PFSK-1 (cell line): ENCODE measurements around the gene CCR2.

ENCODE experiments used
- FOXP2 ChIP-seq: optimal IDR thresholded peaks from 2 replicates; pipeline ENCODE3; 2011; ENCODE audit warnings: borderline replicate concordance, control low read depth, inconsistent platforms; ENCODE audit not compliant: insufficient read depth; ENCODE audit errors: extremely low read length, extremely low read depth
- POLR2AphosphoS5 ChIP-seq: IDR thresholded peaks from 2 replicates; pipeline ENCODE4 v1.6.1; 2012; ENCODE audit warnings: low read depth, mild to moderate bottlenecking, control low read depth, low read length, moderate library complexity
- SIN3A ChIP-seq: IDR thresholded peaks from 2 replicates; pipeline ENCODE4 v1.6.1; 2012; ENCODE audit warnings: mild to moderate bottlenecking, low read length, moderate library complexity, borderline replicate concordance; ENCODE audit not compliant: insufficient read depth
- TAF1 ChIP-seq: IDR thresholded peaks from 2 replicates; pipeline ENCODE4 v1.6.1; 2012; ENCODE audit warnings: low read length, control low read depth, borderline replicate concordance; ENCODE audit not compliant: insufficient read depth
- TF ChIP-seq, protein P1 (sequence below), 2 experiments: IDR thresholded peaks; 2 replicates each; pipeline versions ENCODE4 v1.6.1 to v1.8.0; 2011 to 2012; ENCODE audit warnings: low read depth in 2 of 2, low read length in 2 of 2, control low read depth in 1 of 2, inconsistent platforms in 1 of 2, mild to moderate bottlenecking in 1 of 2, moderate library complexity in 1 of 2; ENCODE audit not compliant: insufficient read depth in 1 of 2

Gene CCR2

GRCh38 chr3:46335541-46335940 is 18.4 kb upstream of the CCR2 start:
- TF ChIP-seq FOXP2 (no peak), SIN3A (no peak), POLR2AphosphoS5 (no peak), TAF1 (no peak)
- TF ChIP-seq, protein P1, sequence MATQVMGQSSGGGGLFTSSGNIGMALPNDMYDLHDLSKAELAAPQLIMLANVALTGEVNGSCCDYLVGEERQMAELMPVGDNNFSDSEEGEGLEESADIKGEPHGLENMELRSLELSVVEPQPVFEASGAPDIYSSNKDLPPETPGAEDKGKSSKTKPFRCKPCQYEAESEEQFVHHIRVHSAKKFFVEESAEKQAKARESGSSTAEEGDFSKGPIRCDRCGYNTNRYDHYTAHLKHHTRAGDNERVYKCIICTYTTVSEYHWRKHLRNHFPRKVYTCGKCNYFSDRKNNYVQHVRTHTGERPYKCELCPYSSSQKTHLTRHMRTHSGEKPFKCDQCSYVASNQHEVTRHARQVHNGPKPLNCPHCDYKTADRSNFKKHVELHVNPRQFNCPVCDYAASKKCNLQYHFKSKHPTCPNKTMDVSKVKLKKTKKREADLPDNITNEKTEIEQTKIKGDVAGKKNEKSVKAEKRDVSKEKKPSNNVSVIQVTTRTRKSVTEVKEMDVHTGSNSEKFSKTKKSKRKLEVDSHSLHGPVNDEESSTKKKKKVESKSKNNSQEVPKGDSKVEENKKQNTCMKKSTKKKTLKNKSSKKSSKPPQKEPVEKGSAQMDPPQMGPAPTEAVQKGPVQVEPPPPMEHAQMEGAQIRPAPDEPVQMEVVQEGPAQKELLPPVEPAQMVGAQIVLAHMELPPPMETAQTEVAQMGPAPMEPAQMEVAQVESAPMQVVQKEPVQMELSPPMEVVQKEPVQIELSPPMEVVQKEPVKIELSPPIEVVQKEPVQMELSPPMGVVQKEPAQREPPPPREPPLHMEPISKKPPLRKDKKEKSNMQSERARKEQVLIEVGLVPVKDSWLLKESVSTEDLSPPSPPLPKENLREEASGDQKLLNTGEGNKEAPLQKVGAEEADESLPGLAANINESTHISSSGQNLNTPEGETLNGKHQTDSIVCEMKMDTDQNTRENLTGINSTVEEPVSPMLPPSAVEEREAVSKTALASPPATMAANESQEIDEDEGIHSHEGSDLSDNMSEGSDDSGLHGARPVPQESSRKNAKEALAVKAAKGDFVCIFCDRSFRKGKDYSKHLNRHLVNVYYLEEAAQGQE (IDR thresholded peaks at IDR 0.05; ENCODE audit: insufficient read depth in 1 of 2, low read depth in 2 of 2, low read length in 2 of 2), result no peak

- TF ChIP-seq, protein P1 (IDR thresholded peaks at IDR 0.05; ENCODE audit: insufficient read depth in 1 of 2, low read depth in 2 of 2, low read length in 2 of 2), result no peak
- TF ChIP-seq FOXP2 (no peak), SIN3A (no peak), TAF1 (no peak), POLR2AphosphoS5 (no peak)
These were observed 16.0 kb upstream of the CCR2 start for GRCh38 chr3:46337911-46338310.

GRCh38 chr3:46338840-46339239 is 15.1 kb upstream of the CCR2 start:
- TF ChIP-seq TAF1 (no peak), POLR2AphosphoS5 (no peak), SIN3A (no peak), FOXP2 (no peak)
- TF ChIP-seq, protein P1 (IDR thresholded peaks at IDR 0.05; ENCODE audit: insufficient read depth in 1 of 2, low read depth in 2 of 2, low read length in 2 of 2), result no peak

DNA sequence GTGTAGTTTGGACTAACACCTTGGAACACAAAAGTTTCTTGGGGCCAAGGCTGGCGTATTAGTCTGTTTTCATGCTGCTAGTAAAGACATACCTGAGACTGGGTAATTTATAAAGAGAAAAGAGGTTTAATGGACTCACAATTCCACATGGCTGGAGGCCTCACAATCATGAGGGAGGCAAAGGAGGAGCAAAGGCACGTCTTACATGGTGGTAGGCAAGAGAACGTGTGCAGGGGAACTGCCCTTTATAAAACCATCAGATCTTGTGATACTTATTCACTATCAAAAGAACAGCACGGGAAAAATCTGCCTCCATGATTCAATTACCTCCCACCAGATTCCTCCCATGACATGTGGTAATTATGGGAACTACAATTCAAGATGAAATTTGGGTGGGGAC is 9.4 kb upstream of the CCR2 start:
- TF ChIP-seq FOXP2 (no peak), TAF1 (no peak)

- TF ChIP-seq TAF1 (no peak), SIN3A (no peak), FOXP2 (no peak), POLR2AphosphoS5 (no peak)
- TF ChIP-seq, protein P1 (IDR thresholded peaks at IDR 0.05; ENCODE audit: insufficient read depth in 1 of 2, low read depth in 2 of 2, low read length in 2 of 2), result no peak
These were observed 5.0 kb upstream of the CCR2 start for GRCh38 chr3:46348823-46349482.
